GM12878 (cell line): ENCODE data around the gene FOXL1.

Experiments
- ESRRA ChIP-seq: IDR thresholded peaks from 2 replicates; pipeline ENCODE4 v1.6.1; 2012; ENCODE audit warnings: mild to moderate bottlenecking, low read length, improper control_type of control experiment
- NR2C2 ChIP-seq: IDR thresholded peaks from 2 replicates; pipeline ENCODE4 v1.6.1; 2011; ENCODE audit warnings: borderline replicate concordance, low read depth; ENCODE audit not compliant: control insufficient read depth, insufficient read length
- TF ChIP-seq, protein P1 (sequence below): IDR thresholded peaks from 2 replicates; pipeline ENCODE4 v1.6.1; 2011; ENCODE audit warnings: low read depth, low read length, improper control_type of control experiment, borderline replicate concordance

DNA sequence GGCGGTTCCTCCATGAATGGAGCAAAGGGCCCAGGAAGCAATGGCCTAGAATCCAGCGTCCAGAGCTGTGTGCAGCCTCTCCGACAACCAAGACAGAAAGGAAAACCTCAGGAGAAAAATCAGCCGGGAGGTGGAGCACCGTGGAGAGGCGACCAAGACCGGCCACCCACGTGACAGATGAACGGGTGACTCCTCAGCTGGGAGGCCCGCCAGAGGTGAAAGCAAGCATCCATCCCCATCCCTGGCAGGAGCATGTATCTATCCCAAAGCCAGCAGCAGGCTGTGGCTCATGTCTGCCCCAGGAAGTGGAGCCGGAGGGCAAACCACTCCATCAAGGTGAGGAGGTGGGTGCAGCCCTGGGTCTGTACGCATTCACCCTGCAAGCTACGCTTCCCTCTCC, 52.1 kb downstream of the FOXL1 start:
- TF ChIP-seq ESRRA (no peak), NR2C2 (no peak)
- TF ChIP-seq, protein P1, sequence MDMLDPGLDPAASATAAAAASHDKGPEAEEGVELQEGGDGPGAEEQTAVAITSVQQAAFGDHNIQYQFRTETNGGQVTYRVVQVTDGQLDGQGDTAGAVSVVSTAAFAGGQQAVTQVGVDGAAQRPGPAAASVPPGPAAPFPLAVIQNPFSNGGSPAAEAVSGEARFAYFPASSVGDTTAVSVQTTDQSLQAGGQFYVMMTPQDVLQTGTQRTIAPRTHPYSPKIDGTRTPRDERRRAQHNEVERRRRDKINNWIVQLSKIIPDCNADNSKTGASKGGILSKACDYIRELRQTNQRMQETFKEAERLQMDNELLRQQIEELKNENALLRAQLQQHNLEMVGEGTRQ, result no peak
